ENCODE results near the gene CD276. TPM values are rescaled to one million over a fixed set of nuclear protein-coding genes. Genes with fewer than 3 reads are reported as not detected.

Gene CD276
- polyA plus RNA-seq, 1 experiment, result 107 TPM

DNA sequence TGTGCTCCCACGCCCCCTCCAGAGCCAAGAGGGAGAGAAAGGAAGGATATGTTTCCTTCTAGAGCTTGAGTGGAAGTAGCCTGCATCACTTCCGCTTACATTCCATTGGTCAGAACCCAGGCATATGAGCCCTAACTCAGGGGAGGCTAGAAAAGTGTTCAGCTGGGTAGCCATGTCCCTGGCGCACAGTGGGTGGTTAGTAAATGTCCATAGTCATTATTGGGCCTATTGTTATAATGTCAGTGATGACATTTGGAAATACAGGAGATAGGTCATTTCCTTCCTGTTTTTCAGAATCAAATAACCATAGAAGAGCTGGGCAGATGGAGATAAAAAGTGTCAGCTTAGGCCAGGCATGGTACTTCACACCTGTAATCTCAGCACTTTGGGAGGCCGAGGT lies 27.3 kb downstream of the CD276 start:
- no peak for DNase-seq (ENCODE audit: low read depth)
- ChIA-PET CTCF (interaction anchor here (0.7 to 2.6 kb wide), 6 partner anchors 10 to 427 kb away, joined by 3 to 9 read pairs (median 3); no protein-coding TSS in a partner anchor), POLR2A (no interaction called here)
- TF ChIP-seq, protein P1, sequence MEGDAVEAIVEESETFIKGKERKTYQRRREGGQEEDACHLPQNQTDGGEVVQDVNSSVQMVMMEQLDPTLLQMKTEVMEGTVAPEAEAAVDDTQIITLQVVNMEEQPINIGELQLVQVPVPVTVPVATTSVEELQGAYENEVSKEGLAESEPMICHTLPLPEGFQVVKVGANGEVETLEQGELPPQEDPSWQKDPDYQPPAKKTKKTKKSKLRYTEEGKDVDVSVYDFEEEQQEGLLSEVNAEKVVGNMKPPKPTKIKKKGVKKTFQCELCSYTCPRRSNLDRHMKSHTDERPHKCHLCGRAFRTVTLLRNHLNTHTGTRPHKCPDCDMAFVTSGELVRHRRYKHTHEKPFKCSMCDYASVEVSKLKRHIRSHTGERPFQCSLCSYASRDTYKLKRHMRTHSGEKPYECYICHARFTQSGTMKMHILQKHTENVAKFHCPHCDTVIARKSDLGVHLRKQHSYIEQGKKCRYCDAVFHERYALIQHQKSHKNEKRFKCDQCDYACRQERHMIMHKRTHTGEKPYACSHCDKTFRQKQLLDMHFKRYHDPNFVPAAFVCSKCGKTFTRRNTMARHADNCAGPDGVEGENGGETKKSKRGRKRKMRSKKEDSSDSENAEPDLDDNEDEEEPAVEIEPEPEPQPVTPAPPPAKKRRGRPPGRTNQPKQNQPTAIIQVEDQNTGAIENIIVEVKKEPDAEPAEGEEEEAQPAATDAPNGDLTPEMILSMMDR (IDR thresholded peaks at IDR 0.05; ENCODE audit: insufficient read depth, low read depth, low read length), result no peak
- Histone ChIP-seq H3K36me3 (ENCODE audit: control insufficient read depth, insufficient read depth, low read length) (peaks cover 40% of the 10 kb centered on the region), H3K27me3 (ENCODE audit: control insufficient read depth, insufficient read depth, low read length) (no peaks in the 10 kb centered on the region), H3K4me3 (ENCODE audit: low read depth, low read length) (no peak overlapping the region)

DNA sequence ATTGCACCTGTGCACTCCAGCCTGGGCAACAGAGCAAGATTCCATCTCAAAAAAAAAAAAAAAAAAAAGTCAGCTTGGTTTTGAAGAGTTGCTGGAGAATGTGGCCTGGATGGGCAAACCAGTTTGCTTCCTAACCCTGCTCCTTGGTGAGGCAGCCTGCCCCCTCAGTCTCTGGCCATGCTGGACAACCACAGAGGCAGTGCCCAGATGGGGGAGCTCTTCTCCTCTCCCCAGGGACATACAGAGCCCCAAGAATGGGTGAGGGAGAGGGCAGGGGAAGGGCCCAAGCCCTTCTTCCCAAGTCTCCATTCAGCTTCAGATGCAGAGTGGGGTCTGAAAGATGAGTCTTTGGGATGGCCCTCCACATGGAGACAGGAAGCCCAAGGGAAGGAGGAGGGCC lies 27.9 kb downstream of the CD276 start:
- no peaks in the 10 kb centered on the region for H3K27me3 ChIP-seq (ENCODE audit: control insufficient read depth, insufficient read depth, low read length)
- no peak for DNase-seq (ENCODE audit: low read depth)
- POLR2A ChIA-PET, result no interaction called here
- H3K4me3 ChIP-seq (ENCODE audit: low read depth, low read length), result no peak overlapping the region
- CTCF ChIA-PET, result interaction anchor here (0.7 to 2.6 kb wide), 6 partner anchors 10 to 428 kb away, joined by 3 to 9 read pairs (median 3); no protein-coding TSS in a partner anchor
- peaks cover 34% of the 10 kb centered on the region for H3K36me3 ChIP-seq (ENCODE audit: control insufficient read depth, insufficient read depth, low read length)
- TF ChIP-seq, protein P1 (IDR thresholded peaks at IDR 0.05; ENCODE audit: insufficient read depth, low read depth, low read length), result peak; percentile 20; the same call in 1 of the 2 replicates

DNA sequence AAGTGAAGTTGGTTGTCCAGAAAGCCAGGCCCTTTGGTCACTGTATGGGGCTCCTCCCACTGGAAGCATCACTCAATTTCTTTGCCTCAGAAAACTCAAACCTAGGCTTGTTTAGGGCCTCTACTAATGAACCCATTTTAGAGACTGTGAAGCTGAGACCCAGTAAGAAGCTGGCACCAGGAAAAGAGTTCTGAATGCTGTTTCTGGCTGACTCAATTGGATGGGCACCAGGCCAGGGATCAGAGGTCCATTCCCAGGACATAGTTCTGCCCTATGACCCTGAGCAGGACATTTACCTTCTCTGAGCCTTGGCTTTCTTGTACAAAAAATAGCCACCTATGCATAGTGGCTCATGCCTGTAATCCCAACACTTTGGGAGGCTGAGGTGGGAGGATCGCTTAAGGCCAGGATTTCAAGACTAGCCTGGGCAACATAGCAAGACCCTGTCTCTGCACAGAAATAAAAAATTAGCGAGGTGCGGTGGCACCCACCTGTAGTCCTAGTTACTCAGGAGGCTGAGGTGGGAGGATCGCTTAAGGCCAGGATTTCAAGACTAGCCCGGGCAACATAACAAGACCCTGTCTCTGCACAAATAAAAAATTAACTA lies 30.6 kb downstream of the CD276 start:
- no peaks in the 10 kb centered on the region; the same call in 1 of the 2 replicates for H3K27me3 ChIP-seq (ENCODE audit: control insufficient read depth, insufficient read depth, low read length)
- H3K36me3 ChIP-seq (ENCODE audit: control insufficient read depth, insufficient read depth, low read length), result peaks cover 17% of the 10 kb centered on the region
- ChIA-PET POLR2A (interaction anchor here (0.6 kb wide), 1 partner anchor 162 kb away, joined by 4 read pairs; no protein-coding TSS in a partner anchor), CTCF (interaction anchor here (1.1 kb wide), 1 partner anchor 10 kb away, joined by 4 read pairs; no protein-coding TSS in a partner anchor)
- TF ChIP-seq, protein P1 (IDR thresholded peaks at IDR 0.05; ENCODE audit: insufficient read depth, low read depth, low read length), result no peak
- H3K4me3 ChIP-seq (ENCODE audit: low read depth, low read length), result no peak overlapping the region
- DNase-seq (ENCODE audit: low read depth), result no peak

DNA sequence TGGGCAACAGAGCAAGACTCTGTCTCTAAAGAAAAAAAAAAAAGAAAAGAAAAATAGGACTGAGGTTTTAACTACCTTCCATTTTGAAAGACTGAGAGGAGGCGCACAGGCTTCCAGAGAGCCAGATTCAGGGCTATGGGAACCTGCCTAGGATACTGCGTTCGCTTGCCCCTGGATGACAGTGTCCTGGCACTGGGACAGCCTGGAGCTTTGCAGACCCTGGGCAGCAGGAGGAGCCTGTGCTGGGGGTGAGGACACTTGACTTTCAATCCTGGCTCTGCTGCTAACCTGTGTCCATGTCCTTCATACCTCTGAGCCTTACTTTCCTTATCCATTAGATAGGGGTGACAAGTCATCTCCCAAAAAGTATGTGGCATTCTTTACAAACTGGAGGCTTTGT lies 31.2 kb downstream of the CD276 start:
- Histone ChIP-seq H3K36me3 (ENCODE audit: control insufficient read depth, insufficient read depth, low read length) (peaks cover 17% of the 10 kb centered on the region), H3K4me3 (ENCODE audit: low read depth, low read length) (no peak overlapping the region), H3K27me3 (ENCODE audit: control insufficient read depth, insufficient read depth, low read length) (no peaks in the 10 kb centered on the region; the same call in 1 of the 2 replicates)
- ChIA-PET POLR2A (interaction anchor here (0.6 kb wide), 1 partner anchor 163 kb away, joined by 4 read pairs; no protein-coding TSS in a partner anchor), CTCF (interaction anchor here (0.9 to 1.0 kb wide), 2 partner anchors 11 to 15 kb away, joined by 3 read pairs; no protein-coding TSS in a partner anchor)
- DNase-seq (ENCODE audit: low read depth), result no peak
- TF ChIP-seq, protein P1 (IDR thresholded peaks at IDR 0.05; ENCODE audit: insufficient read depth, low read depth, low read length), result no peak

DNA sequence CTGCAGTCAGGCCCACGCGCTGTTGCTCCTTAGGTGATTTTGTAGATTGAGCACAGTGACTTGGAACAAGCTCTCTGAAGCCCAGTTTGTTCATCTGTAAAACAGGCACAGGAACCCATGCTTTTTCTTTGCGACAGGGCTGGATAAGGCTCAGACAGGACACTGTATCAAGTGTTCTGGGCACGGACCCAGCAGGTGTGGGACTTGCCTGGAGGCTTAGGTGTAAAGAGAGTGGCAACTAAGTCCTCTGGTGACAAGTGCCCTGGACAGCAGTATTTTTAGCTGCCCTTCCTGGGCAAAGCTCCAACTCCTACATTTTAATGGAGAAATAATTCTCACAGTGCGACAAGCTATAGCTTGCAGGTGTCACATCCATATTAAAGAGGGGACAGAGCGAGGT lies 32.2 kb downstream of the CD276 start:
- DNase-seq (ENCODE audit: low read depth), result no peak
- Histone ChIP-seq H3K27me3 (ENCODE audit: control insufficient read depth, insufficient read depth, low read length) (no peaks in the 10 kb centered on the region; the same call in 1 of the 2 replicates), H3K4me3 (ENCODE audit: low read depth, low read length) (no peak overlapping the region), H3K36me3 (ENCODE audit: control insufficient read depth, insufficient read depth, low read length) (peaks cover 11% of the 10 kb centered on the region)
- POLR2A ChIA-PET, result no interaction called here
- CTCF ChIA-PET, result interaction anchor here (0.9 to 2.6 kb wide), 4 partner anchors 10 to 16 kb away, joined by 3 to 9 read pairs (median 4); no protein-coding TSS in a partner anchor
- TF ChIP-seq, protein P1 (IDR thresholded peaks at IDR 0.05; ENCODE audit: insufficient read depth, low read depth, low read length), result no peak

Data from BJ (cell line).